GM12891 (cell line): ENCODE data around the gene ZFHX2.

ENCODE experiments used
- POLR2A ChIP-seq: IDR thresholded peaks from 2 replicates; pipeline ENCODE4 v1.6.1; 2011; ENCODE audit warnings: low read depth, low read length, control low read depth
- POLR2AphosphoS5 ChIP-seq: IDR thresholded peaks from 2 replicates; pipeline ENCODE4 v1.6.1; 2011; ENCODE audit warnings: low read depth, low read length, control low read depth
- POU2F2 ChIP-seq: IDR thresholded peaks from 2 replicates; pipeline ENCODE4 v1.6.1; 2011; ENCODE audit warnings: low read depth, mild to moderate bottlenecking, control low read depth, low read length, moderate library complexity

GRCh38 chr14:23580152-23580926 is 28.8 kb upstream of the ZFHX2 start:
- TF ChIP-seq POU2F2 (no peak), POLR2AphosphoS5 (no peak), POLR2A (no peak)
